Endothelial cell of umbilical vein (primary cell): ENCODE data around the gene GIMAP8. TPM values are rescaled to one million over a fixed set of nuclear protein-coding genes. Genes with fewer than 3 reads are reported as not detected.

ENCODE experiments used
- BruUV-seq: library from RNA; stranded (reverse); fragments of 400-500 nt; replicated peaks from 2 replicates; lab custom pipeline; 2021; lab: Mats Ljungman, UMichigan
- CTCF ChIA-PET: fragments of 300-600, 350-600 bp; sonication (Branson Sonifier 250); formaldehyde crosslinking; loops from one replicate; lab custom pipeline; 2021; ENCODE audit warnings: antibody characterized with exemption, inconsistent platforms; lab: Charles Lee
- POLR2A ChIA-PET: fragments of 300-600, 350-600 bp; sonication (Branson Sonifier 250); formaldehyde crosslinking; loops from one replicate; lab custom pipeline; 2021; ENCODE audit warnings: antibody characterized with exemption, inconsistent platforms; lab: Charles Lee
- DNase-seq: peaks from one replicate; pipeline ENCODE4 v3.0.0-alpha.2; 2011; ENCODE audit warnings: low read depth, low spot score
- FAIRE-seq: peaks from 2 replicates; lab custom pipeline; 2011; peaks lifted over from hg19 to GRCh38; lab: Jason Lieb, UNC
- H2AFZ ChIP-seq: 2 replicates; pipeline ENCODE4 v1.6.0; 2012; ENCODE audit warnings: low read depth, low read length, control low read depth, inconsistent platforms
- H3K27ac ChIP-seq: 2 replicates; pipeline ENCODE4 v1.5.1; 2011; ENCODE audit warnings: low read depth, mild to moderate bottlenecking, control low read depth, low read length, moderate library complexity; ENCODE audit not compliant: insufficient read depth
- H3K27me3 ChIP-seq, 2 experiments: 2 replicates each; pipeline versions ENCODE4 v1.6.0 to v1.6.1; 2011; ENCODE audit warnings: low read length in 2 of 2, mixed read lengths in 1 of 2; ENCODE audit not compliant: control insufficient read depth in 2 of 2, insufficient read depth in 2 of 2
- H3K36me3 ChIP-seq, 2 experiments: 2 replicates in 1 of 2; 3 replicates in 1 of 2; pipeline ENCODE4 v1.5.1; 2011; ENCODE audit warnings: low read length in 2 of 2, mild to moderate bottlenecking in 1 of 2, moderate library complexity in 1 of 2; ENCODE audit not compliant: control insufficient read depth in 2 of 2, insufficient read depth in 2 of 2; ENCODE audit errors: extremely low read depth in 1 of 2
- H3K4me1 ChIP-seq: 3 replicates; pipeline ENCODE4 v1.5.1; 2011; ENCODE audit warnings: mild to moderate bottlenecking, low read length; ENCODE audit not compliant: control insufficient read depth, insufficient read depth; ENCODE audit errors: extremely low read depth
- H3K4me2 ChIP-seq: 2 replicates; pipeline ENCODE4 v1.6.1; 2011; ENCODE audit warnings: low read length, control low read depth, mixed read lengths; ENCODE audit not compliant: insufficient read depth
- H3K4me3 ChIP-seq, 3 experiments: fragments of 200-600 bp in 1 of 3; sonication (generic), shearing (Covaris generic) in 1 of 3; replicated peaks in 1 of 3; 2 replicates each; pipeline ENCODE4 v1.5.1; 2011 to 2016; ENCODE audit warnings: control low read depth in 3 of 3, low read length in 3 of 3, mild to moderate bottlenecking in 2 of 3, inconsistent platforms in 1 of 3, low read depth in 1 of 3, moderate library complexity in 1 of 3; ENCODE audit not compliant: insufficient read depth in 1 of 3
- H3K79me2 ChIP-seq: 2 replicates; pipeline ENCODE4 v1.6.0; 2012; ENCODE audit warnings: low read length, inconsistent platforms; ENCODE audit not compliant: control insufficient read depth, insufficient read depth
- H3K9ac ChIP-seq: replicated peaks from 2 replicates; pipeline ENCODE3; 2011; ENCODE audit warnings: low read length, control low read depth; ENCODE audit not compliant: insufficient read depth; ENCODE audit errors: extremely low read depth
- H3K9me1 ChIP-seq: replicated peaks from 3 replicates; pipeline ENCODE4 v1.6.0; 2011; ENCODE audit warnings: mild to moderate bottlenecking, low read length; ENCODE audit not compliant: control insufficient read depth, insufficient read depth; ENCODE audit errors: extremely low read depth
- H3K9me3 ChIP-seq: replicated peaks from 2 replicates; pipeline ENCODE4 v1.5.1; 2012; ENCODE audit warnings: low read length, inconsistent platforms; ENCODE audit not compliant: control insufficient read depth, insufficient read depth
- H4K20me1 ChIP-seq: replicated peaks from 2 replicates; pipeline ENCODE3; 2011; ENCODE audit warnings: mild to moderate bottlenecking, low read length; ENCODE audit not compliant: control insufficient read depth, insufficient read depth; ENCODE audit errors: extremely low read depth
- EZH2 ChIP-seq: IDR thresholded peaks from 2 replicates; pipeline ENCODE4 v1.6.1; 2012; ENCODE audit warnings: borderline replicate concordance, low read depth, mild to moderate bottlenecking, moderate library complexity, low read length, inconsistent platforms; ENCODE audit not compliant: severe bottlenecking
- FOS ChIP-seq: IDR thresholded peaks from 2 replicates; pipeline ENCODE4 v1.6.1; 2011; ENCODE audit warnings: mild to moderate bottlenecking, low read length, moderate library complexity, borderline replicate concordance; ENCODE audit not compliant: insufficient read depth
- GATA2 ChIP-seq: IDR thresholded peaks from 2 replicates; pipeline ENCODE4 v1.7.0; 2011; ENCODE audit warnings: low read depth, mild to moderate bottlenecking, moderate library complexity, mixed read lengths, low read length; ENCODE audit not compliant: insufficient read length, insufficient read depth
- JUN ChIP-seq: IDR thresholded peaks from 2 replicates; pipeline ENCODE4 v1.6.1; 2011; ENCODE audit warnings: borderline replicate concordance, low read depth; ENCODE audit not compliant: insufficient read length, insufficient read depth
- MYC ChIP-seq: IDR thresholded peaks from one replicate; pipeline ENCODE4 v1.6.1; 2011; ENCODE audit warnings: mild to moderate bottlenecking, low read depth, low read length
- POLR2A ChIP-seq: IDR thresholded peaks from 2 replicates; pipeline ENCODE4 v1.6.1; 2012; ENCODE audit warnings: low read depth, mild to moderate bottlenecking, control low read depth, low read length
- POLR2AphosphoS5 ChIP-seq: IDR thresholded peaks from 2 replicates; pipeline ENCODE4 v1.6.1; 2012; ENCODE audit warnings: low read depth, mild to moderate bottlenecking, control low read depth, low read length, moderate library complexity; ENCODE audit not compliant: insufficient read depth
- dilution Hi-C: fragments of 300-500 bp; cut with MboI; formaldehyde crosslinking; loops from one replicate; pipeline ENCODE4 v1.15.0; 2019; ENCODE audit warnings: low sequenced_read_pairs; ENCODE audit not compliant: extremely low pct_ligation_motif_present
- intact Hi-C: fragments of 100-400 bp; cut with micrococcal nuclease; formaldehyde crosslinking; loops from one replicate; pipeline ENCODE4 v1.10.0; 2022
- polyA plus RNA-seq, 4 experiments: library from polyadenylated mRNA; depleted of rRNA in 3 of 4; stranded (reverse) in 3 of 4; unstranded in 1 of 4; fragments of >200 nt; gene quantifications; 2 replicates each; pipeline versions ENCODE4 v1.2.1 to v1.2.3, GENCODE V29; 2011 to 2012; ENCODE audit warnings: missing spikeins in 1 of 4
- total RNA-seq: library from RNA; stranded (reverse); gene quantifications from 2 replicates; pipeline ENCODE4 v1.2.3, GENCODE V29; 2021
- TF ChIP-seq, protein P1 (sequence below): IDR thresholded peaks from 2 replicates; pipeline ENCODE4 v1.6.1; 2011; ENCODE audit not compliant: insufficient read depth, insufficient read length
- TF ChIP-seq, protein P2 (sequence below), 2 donors: IDR thresholded peaks; 1 replicate in 1 of 2; 2 replicates in 1 of 2; pipeline ENCODE4 v1.5.1; 2011; ENCODE audit warnings: low read length in 2 of 2, mild to moderate bottlenecking in 2 of 2, moderate library complexity in 2 of 2, control low read depth in 1 of 2, inconsistent platforms in 1 of 2, low read depth in 1 of 2; ENCODE audit not compliant: insufficient read depth in 1 of 2; ENCODE audit errors: extremely low read depth in 1 of 2

The GIMAP8 gene
- total and polyA plus RNA-seq, 2 donors (not counting 3 experiments of a cell fraction or from before 2014, with no cell fraction given) = 32.2 to 71.8 TPM

DNA sequence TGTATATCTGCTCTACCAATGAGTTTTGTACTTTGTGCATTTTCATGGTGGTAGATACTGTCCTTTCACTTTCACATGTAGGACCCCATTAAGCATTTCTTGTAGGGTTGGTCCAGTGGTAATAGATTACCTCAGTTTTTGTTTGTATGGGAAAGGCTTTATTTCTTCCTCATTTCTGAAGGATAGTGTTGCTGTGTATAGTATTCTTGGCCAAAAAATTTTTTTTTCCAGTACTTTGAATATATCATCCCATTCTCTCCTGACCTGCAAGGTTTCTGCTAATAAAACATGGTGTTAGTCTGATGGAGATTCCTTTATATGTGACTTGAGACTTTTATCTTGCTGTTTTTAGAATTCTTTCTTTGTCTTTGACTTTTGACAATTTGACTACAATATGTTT lies 12.0 kb downstream of the GIMAP8 start:
- no peak overlapping the region for H2AFZ ChIP-seq
- no peak overlapping the region for H3K4me3 ChIP-seq
- no peak for TF ChIP-seq FOS
- TF ChIP-seq JUN = no peak
- H3K9me3 ChIP-seq = no peaks in the 10 kb centered on the region
- H3K4me2 ChIP-seq = no peak overlapping the region
- intact Hi-C loops = no loop called here
- dilution Hi-C loops = no loop called here
- no peak overlapping the region for H3K9ac ChIP-seq
- no peak for DNase-seq
- peaks cover 19% of the 10 kb centered on the region for H3K4me1 ChIP-seq
- ChIA-PET POLR2A (no interaction called here), CTCF (no interaction called here)
- peaks cover 7 to 13% of the 10 kb centered on the region in 2 experiments for H3K36me3 ChIP-seq
- FAIRE-seq = no peak
- H3K27me3 ChIP-seq = no peaks in the 10 kb centered on the region
- H3K27ac ChIP-seq = no peak overlapping the region
- no peaks in the 10 kb centered on the region for H4K20me1 ChIP-seq
- H3K79me2 ChIP-seq = peaks cover 22% of the 10 kb centered on the region
- no peaks in the 10 kb centered on the region for H3K9me1 ChIP-seq
- no TSS peak for BruUV-seq

DNA sequence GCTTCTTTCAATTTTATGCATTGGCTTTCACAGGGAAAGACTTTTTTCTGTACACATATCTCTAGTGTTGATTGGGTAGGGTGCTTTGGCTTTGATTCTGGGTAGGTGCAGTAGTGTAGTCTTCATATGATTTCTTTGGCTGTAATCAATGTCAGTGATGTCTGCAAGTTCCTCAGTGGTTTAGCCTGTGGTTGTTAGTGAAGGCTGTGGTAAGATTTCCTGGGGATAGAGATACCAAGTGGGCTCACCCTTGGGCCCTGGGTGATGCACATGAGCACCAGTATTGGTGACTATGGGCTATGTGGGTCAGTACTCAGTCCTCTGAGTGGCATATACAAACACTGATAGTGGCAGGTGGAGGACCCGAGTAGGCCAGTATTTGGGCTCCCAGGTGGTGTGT lies 13.0 kb downstream of the GIMAP8 start:
- H3K9ac ChIP-seq = no peak overlapping the region
- DNase-seq (no peak), FAIRE-seq (no peak)
- no peak for TF ChIP-seq MYC
- TF ChIP-seq POLR2AphosphoS5 = no peak
- TF ChIP-seq, protein P1, sequence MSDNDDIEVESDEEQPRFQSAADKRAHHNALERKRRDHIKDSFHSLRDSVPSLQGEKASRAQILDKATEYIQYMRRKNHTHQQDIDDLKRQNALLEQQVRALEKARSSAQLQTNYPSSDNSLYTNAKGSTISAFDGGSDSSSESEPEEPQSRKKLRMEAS = no peak
- TF ChIP-seq FOS = no peak
- TF ChIP-seq POLR2A = no peak
- TF ChIP-seq EZH2 = no peak
- TF ChIP-seq JUN = no peak
- TF ChIP-seq, protein P2, sequence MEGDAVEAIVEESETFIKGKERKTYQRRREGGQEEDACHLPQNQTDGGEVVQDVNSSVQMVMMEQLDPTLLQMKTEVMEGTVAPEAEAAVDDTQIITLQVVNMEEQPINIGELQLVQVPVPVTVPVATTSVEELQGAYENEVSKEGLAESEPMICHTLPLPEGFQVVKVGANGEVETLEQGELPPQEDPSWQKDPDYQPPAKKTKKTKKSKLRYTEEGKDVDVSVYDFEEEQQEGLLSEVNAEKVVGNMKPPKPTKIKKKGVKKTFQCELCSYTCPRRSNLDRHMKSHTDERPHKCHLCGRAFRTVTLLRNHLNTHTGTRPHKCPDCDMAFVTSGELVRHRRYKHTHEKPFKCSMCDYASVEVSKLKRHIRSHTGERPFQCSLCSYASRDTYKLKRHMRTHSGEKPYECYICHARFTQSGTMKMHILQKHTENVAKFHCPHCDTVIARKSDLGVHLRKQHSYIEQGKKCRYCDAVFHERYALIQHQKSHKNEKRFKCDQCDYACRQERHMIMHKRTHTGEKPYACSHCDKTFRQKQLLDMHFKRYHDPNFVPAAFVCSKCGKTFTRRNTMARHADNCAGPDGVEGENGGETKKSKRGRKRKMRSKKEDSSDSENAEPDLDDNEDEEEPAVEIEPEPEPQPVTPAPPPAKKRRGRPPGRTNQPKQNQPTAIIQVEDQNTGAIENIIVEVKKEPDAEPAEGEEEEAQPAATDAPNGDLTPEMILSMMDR (IDR thresholded peaks at IDR 0.05; ENCODE audit: extremely low read depth in 1 of 2, insufficient read depth in 1 of 2, low read depth in 1 of 2, low read length in 2 of 2) = no peak
- no peak for TF ChIP-seq GATA2
- H3K36me3 ChIP-seq = peaks cover 11 to 13% of the 10 kb centered on the region in 2 experiments
- no peaks in the 10 kb centered on the region for H4K20me1 ChIP-seq
- no TSS peak for BruUV-seq
- H3K9me1 ChIP-seq = no peaks in the 10 kb centered on the region
- H3K79me2 ChIP-seq = peaks cover 31% of the 10 kb centered on the region
- intact Hi-C loops = no loop called here
- peaks cover 19% of the 10 kb centered on the region for H3K4me1 ChIP-seq
- no peak overlapping the region for H3K4me3 ChIP-seq
- H3K4me2 ChIP-seq = no peak overlapping the region
- dilution Hi-C loops = no loop called here
- ChIA-PET CTCF (no interaction called here), POLR2A (no interaction called here)
- H2AFZ ChIP-seq = no peak overlapping the region
- H3K9me3 ChIP-seq = no peaks in the 10 kb centered on the region
- no peak overlapping the region for H3K27ac ChIP-seq
- H3K27me3 ChIP-seq = no peaks in the 10 kb centered on the region
